Measurements from ENCODE around the gene NPAS3.

NPAS3 gene

DNA sequence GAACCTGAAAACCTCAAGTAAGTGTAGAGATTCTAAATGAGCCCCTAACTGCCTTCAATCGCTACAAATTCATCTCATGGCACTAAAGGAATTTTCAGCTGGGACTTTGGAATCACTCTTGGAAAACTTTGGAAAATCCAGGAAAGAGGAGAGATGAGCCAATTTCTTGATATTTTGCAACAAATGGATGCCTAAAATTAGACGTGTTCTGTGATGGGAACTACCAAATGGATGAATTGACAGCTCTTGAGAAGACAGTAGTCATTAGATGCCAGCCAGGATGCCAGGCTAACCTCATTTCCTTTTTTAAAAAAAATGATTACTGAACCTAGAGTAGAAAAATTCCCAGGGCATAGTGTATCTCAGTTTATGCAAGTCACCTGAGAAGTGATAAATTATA is 78.3 kb downstream of the NPAS3 start:
- no peak for DNase-seq

DNA sequence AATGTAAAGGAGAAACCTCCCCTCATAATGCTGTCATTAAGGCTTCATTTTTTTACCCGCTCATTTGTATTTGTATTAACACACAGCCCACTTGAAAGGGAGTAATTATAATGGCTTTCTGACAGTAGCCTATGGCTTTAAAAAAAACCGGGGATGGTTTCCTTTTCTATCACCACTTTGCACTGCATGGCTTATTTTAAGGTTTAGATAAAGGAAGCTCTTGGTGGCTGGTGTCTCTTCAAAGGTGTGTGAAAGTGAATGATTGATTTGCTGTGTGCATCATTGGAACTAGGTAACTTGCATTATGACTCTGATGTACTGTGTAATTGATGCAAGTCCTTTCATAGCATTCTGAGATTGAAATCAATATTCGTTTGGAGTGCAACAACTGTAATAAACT is 80.7 kb downstream of the NPAS3 start:
- no peak for DNase-seq

DNA sequence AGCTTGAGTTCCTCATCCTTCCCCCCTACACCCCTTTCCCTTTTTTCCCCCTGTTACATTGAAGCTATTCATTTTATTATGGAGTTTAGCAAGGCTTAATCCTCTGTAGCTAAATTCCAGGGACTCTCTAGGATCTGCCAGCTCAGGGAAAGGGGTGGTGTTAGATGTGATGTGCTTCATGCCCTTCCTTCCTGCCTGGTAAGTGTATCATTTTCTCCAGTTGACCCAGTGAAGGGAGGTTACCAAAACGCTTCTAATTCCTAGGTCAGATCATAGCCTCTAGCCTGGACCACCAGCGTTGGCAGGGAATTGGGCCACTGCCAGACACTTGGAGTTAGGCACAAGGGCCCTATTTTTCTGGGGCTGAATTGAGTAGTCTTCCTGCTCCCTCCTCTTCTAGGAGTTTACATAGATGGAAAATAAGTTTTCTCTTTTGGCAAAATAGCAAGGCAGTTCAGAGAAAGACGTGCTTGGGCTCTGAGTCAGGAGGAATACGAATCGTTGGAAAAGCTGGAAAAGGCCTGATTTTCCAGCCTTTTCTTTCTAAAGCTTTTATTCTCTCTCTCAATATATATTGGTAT is 88.3 kb downstream of the NPAS3 start:
- DNase-seq, result no peak

DNA sequence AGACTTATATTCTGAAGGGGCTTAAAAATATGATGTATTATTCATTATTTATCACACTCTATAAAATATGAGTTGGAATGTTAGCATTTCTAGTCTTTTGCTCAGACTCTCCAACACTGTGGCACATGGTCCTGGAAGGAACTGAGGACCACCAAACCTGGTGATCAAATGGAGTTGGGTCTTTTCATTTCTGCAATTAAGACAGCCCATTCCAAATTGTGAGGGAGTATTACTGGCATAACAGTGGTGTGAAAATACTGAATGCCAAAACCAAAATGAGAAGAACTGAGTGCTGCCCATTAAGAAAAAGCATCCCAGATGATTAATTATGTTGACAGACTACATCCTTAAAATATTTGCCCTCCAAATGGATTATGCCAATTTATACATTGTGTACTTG is 90.8 kb downstream of the NPAS3 start:
- DNase-seq, result no peak

DNA sequence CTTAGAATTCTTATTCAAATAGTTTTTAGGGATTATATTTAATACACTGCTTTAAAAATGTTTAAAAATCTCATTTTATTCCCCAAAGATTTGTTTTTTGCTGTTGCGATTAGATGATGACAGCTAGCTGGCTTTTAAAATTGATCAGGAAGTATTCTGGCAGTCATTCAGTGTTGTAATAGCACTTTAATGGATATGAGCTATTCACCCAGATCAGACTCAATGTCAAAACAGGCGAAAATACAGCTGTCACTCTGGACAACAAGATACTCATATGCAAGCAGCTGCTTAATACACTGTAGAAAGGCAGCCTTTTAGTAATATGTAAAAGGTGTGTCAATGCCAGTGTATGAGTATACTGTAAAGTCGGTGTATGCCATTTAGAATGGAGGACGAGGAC is 91.7 kb downstream of the NPAS3 start:
- no peak for DNase-seq

DNA sequence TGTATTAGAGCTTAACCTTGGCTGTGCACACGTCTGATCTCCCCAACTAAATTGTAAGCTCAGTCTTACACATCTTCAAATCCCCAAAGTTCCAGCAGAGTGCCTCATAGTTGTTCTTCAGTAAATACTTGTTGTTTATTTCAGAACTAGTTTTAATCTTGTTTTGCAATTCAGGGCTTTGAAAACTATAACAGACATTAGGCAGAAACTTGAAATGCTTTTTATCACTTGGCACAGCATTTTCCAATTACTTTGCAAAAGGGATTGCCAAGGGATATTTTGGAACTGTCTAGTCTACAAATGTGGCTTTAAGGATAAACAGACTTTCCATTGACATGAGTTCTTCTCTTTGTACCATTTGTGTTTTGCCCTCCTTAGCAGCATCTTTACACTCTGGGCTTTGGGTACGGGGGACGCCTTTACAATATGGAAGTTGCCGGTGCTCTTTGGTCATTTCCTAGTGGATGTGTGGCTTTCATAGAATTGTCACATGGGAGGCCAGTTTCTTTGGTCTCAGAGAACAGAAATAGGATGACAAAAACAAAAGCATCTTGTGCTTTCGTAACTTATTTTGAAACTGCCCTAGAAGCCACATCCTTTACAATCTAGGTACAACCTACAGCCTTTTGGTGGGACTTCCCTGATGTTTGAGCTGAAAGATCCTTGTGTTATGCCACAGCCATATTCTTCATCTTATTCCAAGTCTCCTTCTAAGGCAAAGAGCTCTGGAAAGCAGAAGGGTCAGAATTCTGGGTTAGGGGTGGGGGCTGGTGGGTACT is 96.9 kb downstream of the NPAS3 start:
- no peak for DNase-seq

DNA sequence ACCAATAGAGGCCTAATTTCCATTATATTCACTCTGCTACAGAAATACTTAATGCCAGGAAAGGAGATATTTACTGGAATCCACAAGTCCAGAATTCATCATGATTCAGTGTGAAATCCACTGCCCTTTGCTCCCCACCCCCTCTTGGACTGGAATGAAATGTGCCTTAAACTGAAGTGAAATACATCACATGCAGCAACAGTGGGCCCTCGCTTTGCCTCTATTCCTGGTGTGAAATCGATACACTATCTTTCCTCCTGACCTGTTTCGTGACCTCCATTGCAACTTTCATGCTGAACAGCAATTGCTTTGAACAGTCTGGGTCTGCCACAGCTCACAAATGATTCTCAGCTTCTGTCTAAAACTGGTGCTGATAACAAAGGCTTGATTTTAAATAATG is 100.6 kb downstream of the NPAS3 start:
- DNase-seq, result no peak

DNA sequence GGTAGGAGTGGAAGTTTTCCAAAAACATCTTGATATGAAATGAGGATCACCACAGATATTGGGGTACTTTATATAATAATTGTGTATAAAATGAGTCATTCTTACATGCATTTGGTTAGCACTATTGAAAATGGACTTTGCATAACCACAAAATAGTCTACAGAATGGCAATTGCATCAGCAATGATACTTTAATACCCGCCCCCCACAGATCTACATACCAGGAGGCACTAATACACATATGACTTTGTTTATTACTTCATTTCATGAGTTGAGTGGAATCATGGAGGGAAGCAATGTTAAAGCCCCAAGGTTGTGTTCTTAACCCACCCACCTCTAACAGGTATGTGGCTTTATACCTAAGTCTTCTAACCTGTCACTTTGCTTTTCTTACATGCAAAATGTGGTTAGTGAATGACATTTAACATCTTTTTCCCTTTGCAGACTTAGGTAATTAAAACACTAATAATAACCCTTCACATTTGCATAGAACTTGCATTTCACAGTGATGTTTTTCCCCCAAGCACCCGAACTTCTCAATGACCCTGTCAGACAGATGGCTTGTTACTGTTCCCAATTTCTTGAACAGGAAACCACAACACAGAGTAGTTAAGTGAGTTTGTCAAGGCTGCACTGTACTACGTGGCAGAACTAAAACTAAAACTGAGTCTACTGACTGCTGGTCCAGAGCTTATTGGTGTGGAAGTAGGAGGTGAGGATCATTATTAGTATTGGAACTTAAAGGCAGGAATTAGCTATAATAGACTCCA is 101.9 kb downstream of the NPAS3 start:
- no peak for DNase-seq

DNA sequence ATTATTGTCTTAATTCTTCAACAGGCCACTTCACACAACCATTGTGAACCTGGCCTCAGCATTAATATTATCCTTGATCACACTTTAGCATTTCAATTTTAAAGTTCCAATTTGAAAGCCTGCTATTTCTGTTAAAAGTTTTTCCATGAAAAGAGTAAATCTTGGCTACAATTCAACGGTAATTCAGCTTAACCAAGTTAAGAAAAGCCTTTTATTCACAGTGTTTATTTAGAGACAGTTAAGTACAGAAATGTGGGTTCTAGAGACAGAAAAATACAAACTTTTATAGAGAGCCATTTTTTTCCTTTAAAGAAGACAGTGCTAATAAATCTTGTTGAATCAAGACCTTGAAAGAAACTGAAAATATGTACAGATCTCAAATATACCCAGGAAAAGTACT is 103.9 kb downstream of the NPAS3 start:
- no peak for DNase-seq

DNA sequence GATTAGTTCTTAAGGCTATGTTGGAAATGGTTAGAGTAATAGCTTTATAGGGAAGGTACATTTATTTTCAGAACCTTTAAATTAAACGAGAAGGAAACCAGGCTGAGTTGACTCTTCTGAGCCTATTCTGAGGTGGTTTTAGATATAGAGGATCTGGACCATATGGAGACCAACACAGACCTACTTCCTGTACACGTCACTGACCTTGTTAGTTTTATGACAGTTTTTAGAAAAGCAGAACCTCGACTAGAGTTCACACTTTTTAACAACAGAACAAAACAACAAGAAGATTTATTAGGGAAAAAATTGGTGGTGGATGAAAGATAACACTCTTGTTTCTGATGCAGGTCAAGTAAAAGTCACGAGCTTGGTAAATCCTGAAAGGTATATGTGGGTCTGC is 107.1 kb downstream of the NPAS3 start:
- no peak for DNase-seq

DNA sequence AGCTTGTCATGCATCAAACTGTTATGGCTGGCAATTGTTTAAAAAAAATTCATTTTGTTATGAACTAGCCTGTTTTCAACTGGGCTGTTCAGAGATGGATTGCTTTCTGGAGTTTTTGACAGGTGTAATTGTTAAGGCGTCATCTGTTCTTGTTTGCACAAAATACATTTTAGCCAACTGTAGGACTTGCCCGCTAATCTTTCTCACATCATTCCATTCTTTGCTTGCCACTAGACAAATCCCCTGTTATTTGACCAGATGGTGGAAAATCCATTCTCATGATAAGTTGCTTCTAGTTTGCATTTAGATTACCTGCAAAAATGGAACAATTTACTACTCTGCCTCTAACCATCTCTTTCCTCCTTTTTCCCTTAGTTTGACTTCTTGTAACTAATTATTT is 114.3 kb downstream of the NPAS3 start:
- no peak for DNase-seq

DNA sequence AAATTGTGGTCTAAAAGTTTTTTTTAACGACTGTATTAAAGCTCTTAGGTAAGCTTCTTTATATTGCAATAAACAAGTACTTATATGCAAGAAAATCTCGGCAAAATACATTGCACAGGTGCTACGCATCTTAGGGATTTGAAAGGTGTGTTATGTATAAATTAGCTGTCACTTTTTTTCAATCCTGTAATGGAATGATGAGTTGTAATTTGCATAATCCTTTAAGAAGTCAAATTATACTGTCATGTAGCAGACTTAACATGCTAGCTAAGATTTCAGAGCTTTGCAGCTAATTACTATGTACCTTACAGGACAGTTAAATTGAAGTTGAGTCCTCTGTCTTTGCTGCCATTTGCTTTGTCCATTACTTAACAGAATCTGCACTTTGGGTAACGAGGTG is 117.5 kb downstream of the NPAS3 start:
- DNase-seq, result no peak

DNA sequence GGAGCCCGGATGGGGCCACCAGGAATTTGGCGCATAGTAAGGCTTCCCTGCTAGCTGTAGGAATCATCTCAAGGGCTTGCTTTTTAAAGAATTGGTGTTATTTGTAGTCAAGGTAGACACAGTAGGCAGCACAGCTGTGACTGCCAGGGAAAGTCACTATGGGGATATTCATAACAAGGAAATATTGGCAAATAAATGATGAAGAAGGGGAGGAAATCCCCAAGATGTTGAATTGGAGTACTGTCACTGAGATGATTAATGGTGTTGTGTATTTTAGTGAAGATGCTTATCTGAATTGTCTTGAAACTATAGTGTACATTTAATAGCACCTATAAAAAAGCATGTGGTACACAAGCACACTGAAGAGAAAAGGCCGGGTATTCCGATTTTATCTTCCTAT is 118.9 kb downstream of the NPAS3 start:
- DNase-seq, result no peak

DNA sequence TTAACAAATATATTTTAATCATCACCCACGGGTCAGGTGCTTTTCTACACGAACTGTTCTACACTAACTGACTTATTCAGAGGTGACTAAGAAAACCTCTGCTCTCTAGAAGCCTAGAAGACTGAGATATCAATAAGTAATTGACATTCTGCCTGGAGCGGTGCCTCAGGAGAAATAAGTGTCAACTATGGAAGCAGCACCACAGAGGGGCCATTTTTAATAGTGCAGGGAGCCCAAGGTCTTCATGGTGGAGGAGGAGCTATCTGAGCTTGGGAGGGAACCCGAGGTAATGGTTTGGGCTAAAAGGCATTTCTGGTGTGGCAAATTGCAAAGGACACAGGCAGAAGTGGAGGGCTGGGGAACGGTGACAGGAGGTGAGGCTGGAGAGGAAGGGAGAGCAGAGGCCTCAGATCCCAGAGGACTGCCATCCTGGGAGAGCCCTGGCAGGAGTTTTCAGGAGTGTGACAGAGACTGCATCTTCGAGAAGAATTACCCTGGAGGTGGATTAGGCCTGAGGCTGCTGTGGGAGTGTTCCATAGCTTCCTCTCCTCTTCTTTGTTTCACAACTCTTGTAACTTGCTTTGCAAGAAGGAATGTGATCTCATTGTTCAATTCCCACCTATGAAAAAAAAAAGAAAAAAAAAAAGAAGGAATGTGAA is 123.1 kb downstream of the NPAS3 start:
- no peak for DNase-seq

DNA sequence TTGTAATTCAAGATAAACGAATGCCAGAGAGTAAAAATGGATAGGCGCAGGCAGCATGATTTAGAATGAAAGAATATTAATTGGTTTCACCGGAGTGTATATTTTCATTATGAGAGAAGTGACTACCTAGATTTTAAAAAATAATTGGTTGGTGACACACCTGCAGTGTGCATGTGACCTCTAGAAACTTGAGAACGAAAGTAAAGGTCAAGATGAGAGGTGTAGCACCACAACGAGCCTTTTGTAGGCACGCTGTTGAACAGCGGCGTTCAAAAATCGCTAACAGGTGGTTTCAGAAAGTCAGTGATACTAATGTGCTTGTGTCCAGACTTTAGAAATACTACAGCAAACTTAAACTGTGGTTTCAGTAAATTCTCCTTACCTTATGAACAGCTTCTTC is 123.8 kb downstream of the NPAS3 start:
- DNase-seq, result no peak

DNA sequence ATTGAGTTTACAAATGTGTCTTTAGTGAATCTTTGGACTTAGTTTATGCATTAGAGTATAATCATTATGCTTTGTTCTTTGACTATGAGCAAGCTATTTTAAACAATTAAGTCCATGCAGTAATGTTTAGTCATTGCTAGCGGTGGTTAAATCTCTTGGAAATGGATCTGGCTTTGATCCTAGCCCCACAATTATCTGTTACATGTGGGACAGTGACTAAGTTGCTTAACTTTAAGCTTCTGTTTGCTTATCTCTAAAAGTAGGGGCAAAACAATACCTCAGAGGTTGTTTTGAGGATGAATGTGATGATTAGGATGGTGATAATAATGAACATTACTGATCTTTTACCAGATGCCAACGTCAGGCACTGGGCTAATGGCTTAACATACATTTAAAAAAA is 124.2 kb downstream of the NPAS3 start:
- DNase-seq, result no peak

DNA sequence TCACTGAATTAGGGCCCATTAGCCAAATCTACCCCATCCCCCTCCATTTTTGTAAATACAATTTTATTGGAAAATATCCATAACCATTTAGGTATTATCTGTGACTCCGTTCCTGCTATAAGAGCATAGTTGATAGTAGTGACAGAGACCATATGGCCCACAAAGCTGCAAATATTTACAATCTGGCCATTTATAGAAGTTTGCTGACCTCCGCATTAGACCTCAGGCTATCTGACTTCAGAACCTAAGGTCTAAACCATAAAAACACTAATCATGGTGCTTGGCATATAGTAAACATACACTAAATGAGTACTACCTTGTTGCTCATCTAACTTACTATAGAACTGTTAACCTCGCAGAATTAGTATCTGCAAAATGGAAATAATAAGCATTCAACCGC is 124.8 kb downstream of the NPAS3 start:
- DNase-seq, result no peak

DNA sequence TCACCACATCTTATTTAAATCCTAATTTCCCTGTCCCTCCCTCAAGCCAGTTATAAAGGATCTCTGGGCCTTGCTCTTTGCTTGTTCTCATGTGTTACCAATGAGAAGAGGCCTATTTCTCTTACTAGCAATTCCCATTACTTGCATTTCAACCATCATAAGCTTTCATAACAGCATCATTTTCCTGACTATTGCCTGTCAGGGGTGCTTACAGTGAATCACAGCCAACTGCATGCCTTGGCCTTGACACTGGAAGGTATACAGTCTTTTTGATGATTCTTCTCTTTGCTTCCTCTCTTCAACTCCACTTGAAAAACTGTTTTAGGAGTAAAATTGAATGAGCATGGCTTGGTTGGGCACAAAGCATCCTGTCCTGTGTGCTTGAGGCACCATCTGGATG is 127.0 kb downstream of the NPAS3 start:
- no peak for DNase-seq

DNA sequence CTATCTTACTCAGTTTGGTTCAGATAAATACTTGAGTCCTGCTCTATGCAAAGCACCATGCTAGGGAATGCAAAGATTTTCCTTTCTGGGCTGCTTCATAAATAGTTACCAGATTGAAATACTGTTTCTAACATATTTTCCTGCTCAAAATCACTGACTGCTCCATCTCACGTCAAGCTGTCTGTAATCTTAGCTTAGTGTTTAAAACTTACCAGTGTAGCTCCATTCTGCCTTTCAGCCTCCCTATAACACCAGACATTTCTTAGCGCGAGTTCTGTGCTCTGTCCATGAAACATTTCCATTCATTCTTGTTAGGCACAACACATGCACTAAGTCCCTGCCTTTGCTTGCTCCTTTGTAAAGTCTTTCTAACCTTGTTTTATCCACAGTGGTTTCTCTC is 129.4 kb downstream of the NPAS3 start:
- no peak for DNase-seq

DNA sequence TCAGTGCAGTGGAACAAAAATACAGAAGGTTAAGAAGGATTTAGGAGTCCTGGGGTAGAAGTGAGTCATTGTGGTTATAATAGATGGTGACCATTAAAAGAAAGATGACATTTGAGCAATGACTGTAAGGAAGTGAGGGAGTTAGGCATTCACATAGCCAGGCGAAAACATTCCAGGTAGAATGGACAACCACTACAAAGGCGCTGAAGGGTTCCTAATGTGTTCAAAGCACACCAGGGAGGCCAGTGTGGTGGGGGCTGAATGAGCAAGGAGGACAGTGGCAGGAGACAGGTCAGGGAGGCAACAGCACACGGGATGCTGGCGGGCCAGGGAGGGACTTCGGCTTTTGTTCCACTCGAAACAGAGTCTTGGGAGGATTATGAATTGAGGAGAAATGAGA is 129.9 kb downstream of the NPAS3 start:
- no peak for DNase-seq

DNA sequence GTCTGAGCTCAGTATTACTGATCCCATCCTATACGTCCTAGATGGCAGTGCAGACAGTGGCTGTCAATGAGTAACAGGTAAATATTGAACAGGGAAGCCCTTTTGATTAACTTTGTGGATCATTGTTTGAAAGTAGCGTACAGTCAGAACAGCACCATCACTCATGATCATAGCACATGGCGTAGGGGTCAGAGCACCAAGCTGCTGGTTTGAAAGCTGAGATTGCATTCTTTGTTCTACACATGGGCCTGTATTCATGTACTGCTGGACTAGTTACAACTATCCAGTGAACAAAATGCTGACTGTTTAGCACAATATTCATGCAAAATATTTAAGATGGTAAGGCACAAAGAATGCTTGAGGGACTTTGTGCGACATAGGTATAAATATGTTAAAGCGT is 131.8 kb downstream of the NPAS3 start:
- no peak for DNase-seq

DNA sequence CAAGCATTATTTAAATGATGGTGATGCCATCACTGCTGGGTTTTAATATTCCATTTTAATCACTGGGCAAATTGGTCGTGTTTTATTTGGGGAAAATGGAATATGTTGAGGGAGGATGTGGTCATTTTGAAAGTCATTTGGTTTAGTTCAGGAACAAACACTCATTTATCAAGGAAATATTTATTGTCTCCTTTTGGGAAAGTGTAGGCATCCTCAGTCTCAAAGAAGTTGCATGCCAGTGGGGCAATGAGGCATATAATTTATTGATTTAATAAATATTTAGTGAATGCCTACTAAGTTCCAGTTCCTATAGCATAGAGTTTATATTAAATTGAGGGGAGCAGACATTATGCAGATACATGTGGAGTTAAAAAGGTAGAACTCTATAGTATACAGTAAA is 134.3 kb downstream of the NPAS3 start:
- no peak for DNase-seq

DNA sequence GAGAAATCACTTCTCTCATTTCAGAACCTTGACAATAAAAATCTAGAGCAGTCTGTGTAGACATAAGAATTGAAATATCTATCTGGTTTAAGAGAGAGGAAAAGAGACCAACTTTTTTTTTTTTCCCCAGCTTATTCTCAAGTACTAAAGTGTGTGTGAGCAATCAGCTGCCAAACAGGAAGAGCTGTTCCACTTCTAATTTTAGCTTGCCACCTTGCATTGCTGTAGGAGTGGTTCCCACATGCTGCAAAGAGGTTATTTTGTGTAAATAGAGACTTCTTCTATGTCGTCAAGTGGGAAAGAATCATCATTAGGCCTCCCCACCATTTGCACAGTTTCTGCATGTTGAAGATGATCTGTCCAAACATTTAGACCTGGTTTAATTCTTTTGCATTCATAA is 142.6 kb downstream of the NPAS3 start:
- no peak for DNase-seq

DNA sequence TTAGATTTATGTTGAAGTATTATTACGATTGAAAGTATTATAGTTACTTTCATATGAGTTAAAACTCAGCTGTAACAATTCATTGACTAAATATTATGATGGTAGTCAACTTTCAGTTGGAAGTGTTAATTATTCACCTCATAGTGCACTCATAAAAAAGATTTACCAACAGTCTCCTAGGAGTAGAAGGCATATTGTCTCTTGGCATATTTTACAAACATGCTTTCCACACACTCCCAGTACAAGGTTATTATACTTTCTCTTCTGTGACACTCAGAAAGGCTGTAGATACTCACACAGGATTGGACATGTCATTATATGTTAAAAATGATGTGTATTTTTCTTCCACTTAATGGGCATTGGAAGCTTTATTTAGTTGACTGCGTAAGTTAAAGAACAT is 147.1 kb downstream of the NPAS3 start:
- no peak for DNase-seq

All from activated CD8-positive, alpha-beta memory T cell treated with anti-CD3 and anti-CD28 coated beads, Interleukin-2, amount 50 U/mL, for 4 hours (primary cell).